Stomach (tissue), 9 donors: ENCODE data around the gene SH2D5. TPM values are rescaled to one million over a fixed set of nuclear protein-coding genes. Genes with fewer than 3 reads are reported as not detected.

ENCODE experiments used
- DNase-seq, 2 donors: peaks; one replicate each; pipeline versions ENCODE4 v3.0.0 to v3.0.0-alpha.2; 2013 to 2019
- H3K27ac ChIP-seq, 5 donors: fragments of 200-600 bp in 4 of 5; sonication (generic) in 4 of 5; one replicate each; pipeline ENCODE4 v1.5.1; 2013 to 2019; ENCODE audit warnings: mild to moderate bottlenecking in 1 of 5, moderate library complexity in 1 of 5
- H3K27me3 ChIP-seq, 3 donors: fragments of 200-600 bp; sonication (generic); one replicate each; pipeline ENCODE4 v1.5.1; 2017 to 2019; ENCODE audit warnings: mixed run types in 1 of 3
- H3K36me3 ChIP-seq, 4 donors: fragments of 200-600 bp; sonication (generic); 1 replicate in 3 of 4; 2 replicates in 1 of 4; pipeline ENCODE4 v1.5.1; 2016 to 2019
- H3K4me1 ChIP-seq, 4 donors: fragments of 200-600 bp; sonication (generic); one replicate each; pipeline ENCODE4 v1.5.1; 2016 to 2019
- H3K4me3 ChIP-seq, 4 donors: fragments of 200-600 bp; sonication (generic) in 3 of 4; one replicate each; pipeline ENCODE4 v1.5.1; 2016 to 2019; ENCODE audit warnings: mild to moderate bottlenecking in 1 of 4
- H3K9me3 ChIP-seq, 4 donors: fragments of 200-600 bp; sonication (generic); one replicate each; pipeline ENCODE4 v1.5.1; 2016 to 2019
- EP300 ChIP-seq: sonication (generic); formaldehyde crosslinking; IDR thresholded peaks from one replicate; pipeline ENCODE4 v1.6.1; 2017; ENCODE audit warnings: antibody characterized with exemption
- POLR2A ChIP-seq, 4 donors: fragments of 450-650 bp; IDR thresholded peaks; one replicate each; pipeline ENCODE4 v1.6.1; 2016; ENCODE audit warnings: antibody characterized with exemption in 4 of 4, control low read depth in 2 of 4, mild to moderate bottlenecking in 1 of 4, moderate library complexity in 1 of 4
- POLR2AphosphoS5 ChIP-seq, 3 donors: sonication (generic); formaldehyde crosslinking; IDR thresholded peaks; one replicate each; pipeline ENCODE4 v1.6.1; 2016; ENCODE audit warnings: antibody characterized with exemption in 3 of 3
- WGBS, 5 donors: extraction: QIAGEN DNeasy Blood & Tissue Kit in 3 of 5; methylation state at CpG; one replicate each; pipeline versions ENCODE4 v1.1.5 to v1.1.7; 2013 to 2018; 5-methylcytosine and 5-hydroxymethylcytosine counted together
- intact Hi-C: fragments of 100-400 bp; cut with DNase I; formaldehyde crosslinking; loops from one replicate; pipeline ENCODE4 v1.15.1; 2023; ENCODE audit warnings: low total_unique reads
- polyA plus RNA-seq, 3 donors: library from polyadenylated mRNA; stranded (reverse); fragments of 200-250 nt; gene quantifications; one replicate each; pipeline ENCODE4 v1.2.3, GENCODE V29; 2013
- total RNA-seq, 5 donors: library from RNA; depleted of rRNA; stranded (reverse); fragments of >200 nt; gene quantifications; one replicate each; pipeline versions ENCODE4 v1.1.0 to v1.2.3, GENCODE V29; 2014 to 2016
- TF ChIP-seq, protein P1 (sequence below), 7 experiments: fragments of 450-650 bp in 4 of 7; fragments of 200-600 bp in 3 of 7; sonication (generic) in 3 of 7; IDR thresholded peaks; one replicate each; pipeline ENCODE4 v1.5.1; 2016 to 2019; ENCODE audit warnings: antibody characterized with exemption in 7 of 7, control low read depth in 2 of 7, mild to moderate bottlenecking in 1 of 7
- donor health status: healthy with polysubstance abuse.
- donor health status: Bipolar disorder and iron deficiency.
- donor health status: healthy.

The SH2D5 gene
- total and polyA plus RNA-seq, 8 donors: 0.18 to 7.0 (median 0.36) TPM; not detected in 4

DNA sequence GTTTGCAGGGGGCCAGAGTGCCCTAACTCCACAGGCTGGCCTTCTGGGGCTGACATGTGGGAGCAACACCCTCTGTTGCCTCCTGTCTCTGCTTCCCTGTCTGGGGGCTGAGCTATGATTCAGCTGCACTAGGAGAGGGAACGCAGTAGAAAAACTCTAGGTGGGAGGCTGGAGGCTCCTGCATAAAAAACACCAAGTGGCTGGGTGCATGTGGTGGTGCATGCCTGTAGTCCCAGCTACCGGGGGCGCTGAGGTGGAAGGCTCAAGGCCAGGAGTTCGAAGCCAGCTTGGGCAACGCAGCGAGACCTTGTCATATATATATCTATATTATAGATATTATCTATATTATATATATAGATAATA, 20.3 kb downstream of the SH2D5 start:
- Histone ChIP-seq H3K27ac (no peak overlapping the region), H3K4me1 (peaks cover 1 to 3% (median 2%) of the 10 kb centered on the region in 4 donors), H3K4me3 (no peak overlapping the region), H3K36me3 (no peaks in the 10 kb centered on the region), H3K9me3 (no peaks in the 10 kb centered on the region), H3K27me3 (peaks cover 0 to 32% (median 19%) of the 10 kb centered on the region in 3 donors)
- TF ChIP-seq POLR2A (IDR thresholded peaks at IDR 0.05): no peak
- TF ChIP-seq, protein P1, sequence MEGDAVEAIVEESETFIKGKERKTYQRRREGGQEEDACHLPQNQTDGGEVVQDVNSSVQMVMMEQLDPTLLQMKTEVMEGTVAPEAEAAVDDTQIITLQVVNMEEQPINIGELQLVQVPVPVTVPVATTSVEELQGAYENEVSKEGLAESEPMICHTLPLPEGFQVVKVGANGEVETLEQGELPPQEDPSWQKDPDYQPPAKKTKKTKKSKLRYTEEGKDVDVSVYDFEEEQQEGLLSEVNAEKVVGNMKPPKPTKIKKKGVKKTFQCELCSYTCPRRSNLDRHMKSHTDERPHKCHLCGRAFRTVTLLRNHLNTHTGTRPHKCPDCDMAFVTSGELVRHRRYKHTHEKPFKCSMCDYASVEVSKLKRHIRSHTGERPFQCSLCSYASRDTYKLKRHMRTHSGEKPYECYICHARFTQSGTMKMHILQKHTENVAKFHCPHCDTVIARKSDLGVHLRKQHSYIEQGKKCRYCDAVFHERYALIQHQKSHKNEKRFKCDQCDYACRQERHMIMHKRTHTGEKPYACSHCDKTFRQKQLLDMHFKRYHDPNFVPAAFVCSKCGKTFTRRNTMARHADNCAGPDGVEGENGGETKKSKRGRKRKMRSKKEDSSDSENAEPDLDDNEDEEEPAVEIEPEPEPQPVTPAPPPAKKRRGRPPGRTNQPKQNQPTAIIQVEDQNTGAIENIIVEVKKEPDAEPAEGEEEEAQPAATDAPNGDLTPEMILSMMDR (IDR thresholded peaks at IDR 0.05): no peak
- no peak for TF ChIP-seq EP300
- no peak for TF ChIP-seq POLR2AphosphoS5 (IDR thresholded peaks at IDR 0.05)
- no peak for DNase-seq
- intact Hi-C loops: no loop called here
- 76 to 92% (median 87%) methylated on average over 6 of the region's 6 CpGs for WGBS, 5 donors

DNA sequence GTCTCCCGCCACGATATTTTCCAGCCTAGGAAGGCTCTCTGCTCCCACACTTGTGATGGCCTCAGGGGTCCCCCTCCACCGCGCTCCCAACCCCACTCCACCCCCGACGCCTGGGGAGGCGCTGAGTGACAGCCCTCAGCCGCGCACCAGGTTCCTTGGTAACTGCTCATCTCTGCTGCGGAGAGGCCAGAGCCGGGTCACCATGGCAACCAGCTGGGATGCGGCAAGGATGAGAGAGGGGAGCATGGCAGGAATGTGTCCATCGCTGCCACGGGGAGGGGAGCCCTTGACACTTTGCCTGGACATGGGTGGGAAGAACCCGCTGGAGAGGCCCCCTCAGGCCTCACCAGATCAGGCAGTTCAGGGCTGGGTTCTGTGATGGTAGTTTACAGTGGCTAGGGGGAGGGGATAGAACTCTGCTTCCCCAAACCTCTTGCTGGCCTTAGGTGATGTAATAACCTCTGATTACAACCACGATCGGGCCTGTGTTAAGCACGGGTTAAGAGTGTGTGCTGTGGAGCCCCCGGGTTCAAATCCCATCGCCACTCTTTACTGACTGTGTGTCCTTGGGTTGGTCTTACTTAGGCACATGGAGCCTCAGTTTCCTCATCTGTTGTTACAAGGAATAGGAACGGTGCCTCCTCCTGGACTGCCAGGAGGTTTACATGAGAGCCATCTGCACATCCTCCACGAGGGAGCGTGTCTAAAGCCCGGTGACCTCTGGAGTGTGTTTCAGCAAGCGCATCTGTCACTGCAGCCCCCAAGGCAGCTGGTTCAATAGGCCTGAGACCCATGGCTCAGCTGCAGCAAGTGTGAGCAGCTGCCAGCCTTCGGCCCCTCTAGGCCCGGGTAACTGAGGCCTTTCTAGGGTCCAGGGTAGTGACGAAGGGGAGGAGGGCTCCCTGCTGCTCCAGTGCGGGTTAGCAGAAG, 21.0 kb downstream of the SH2D5 start:
- no peak overlapping the region for H3K27ac ChIP-seq
- intact Hi-C loops: no loop called here
- WGBS, 5 donors: 81 to 85% (median 85%) methylated on average over 18 to 29 of the region's 29 CpGs
- peak in 1 of 2 donors; percentile 45 for DNase-seq
- no peak overlapping the region for H3K4me3 ChIP-seq
- H3K27me3 ChIP-seq: peaks cover 0 to 25% (median 12%) of the 10 kb centered on the region in 3 donors
- H3K9me3 ChIP-seq: no peaks in the 10 kb centered on the region
- no peaks in the 10 kb centered on the region for H3K36me3 ChIP-seq
- H3K4me1 ChIP-seq: no peaks in the 10 kb centered on the region
- TF ChIP-seq, protein P1 (IDR thresholded peaks at IDR 0.05): no peak
- TF ChIP-seq POLR2AphosphoS5 (IDR thresholded peaks at IDR 0.05): no peak
- TF ChIP-seq POLR2A (IDR thresholded peaks at IDR 0.05): no peak
- no peak for TF ChIP-seq EP300

GRCh38 chr1:20710469-20711284, 21.8 kb downstream of the SH2D5 start:
- no peak for TF ChIP-seq EP300
- TF ChIP-seq POLR2A (IDR thresholded peaks at IDR 0.05): no peak
- TF ChIP-seq, protein P1 (IDR thresholded peaks at IDR 0.05): no peak
- intact Hi-C loops: no loop called here

DNA sequence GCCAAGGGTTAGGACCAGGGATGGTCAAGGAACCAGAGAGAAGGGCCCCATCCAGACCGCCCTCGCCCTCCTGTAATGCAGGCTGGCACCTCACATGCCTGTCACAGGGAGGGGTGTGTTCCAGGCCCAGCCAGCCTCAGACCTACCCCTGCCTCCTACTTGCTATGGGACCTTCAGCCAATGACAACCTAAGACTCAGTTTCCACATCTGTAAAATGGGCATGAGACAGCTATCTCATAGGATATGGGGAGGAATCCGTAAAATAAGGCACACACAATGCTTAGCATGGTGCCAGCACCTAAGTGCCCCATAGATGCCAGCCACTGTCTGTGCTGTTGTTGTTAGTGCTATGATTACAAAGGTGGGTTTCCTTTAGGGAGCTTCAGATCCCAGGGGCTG, 22.6 kb downstream of the SH2D5 start:
- 91 to 97% (median 95%) methylated on average over 3 of the region's 3 CpGs; no CpG with 5 or more reads in 1 of the 5 donors for WGBS, 5 donors
- intact Hi-C loops: no loop called here

More at GRCh38 chr1:20710469-20711284, 21.8 kb downstream of the SH2D5 start:
- Histone ChIP-seq H3K36me3 (no peaks in the 10 kb centered on the region), H3K27me3 (peaks cover 0 to 16% (median 4%) of the 10 kb centered on the region in 3 donors), H3K27ac (no peak overlapping the region), H3K4me1 (no peaks in the 10 kb centered on the region), H3K9me3 (no peaks in the 10 kb centered on the region), H3K4me3 (no peak overlapping the region)
- WGBS, 5 donors: 64 to 73% (median 71%) methylated on average over 16 to 18 of the region's 18 CpGs
- DNase-seq: no peak

More for the DNA sequence above, 22.6 kb downstream of the SH2D5 start:
- H3K27ac ChIP-seq: no peak overlapping the region
- TF ChIP-seq EP300 (no peak), POLR2AphosphoS5 (IDR thresholded peaks at IDR 0.05) (no peak), POLR2A (IDR thresholded peaks at IDR 0.05) (no peak)
- TF ChIP-seq, protein P1 (IDR thresholded peaks at IDR 0.05): no peak
- no peaks in the 10 kb centered on the region for H3K4me1 ChIP-seq
- no peaks in the 10 kb centered on the region for H3K9me3 ChIP-seq
- DNase-seq: no peak
- peaks cover 0 to 10% (median 0%) of the 10 kb centered on the region in 3 donors for H3K27me3 ChIP-seq
- no peaks in the 10 kb centered on the region for H3K36me3 ChIP-seq
- no peak overlapping the region for H3K4me3 ChIP-seq
